ENCODE measurements around the gene GALM. TPM values are rescaled to one million over a fixed set of nuclear protein-coding genes. Genes with fewer than 3 reads are reported as not detected.
"Not testable (repeated sequence)": the region's sequence is repeated elsewhere in the genome, so short reads cannot be mapped to it uniquely, and the experiment has no call there.

GALM gene
- total RNA-seq, 1 donor from 2014 or later, result 8.3 TPM

GRCh38 chr2:38697116-38697840 lies 31.4 kb downstream of the GALM start:
- no peak for TF ChIP-seq CTCF (conservative IDR thresholded peaks at IDR 0.05; ENCODE audit: low read depth, low read length)
- no peak for DNase-seq (ENCODE audit: low read depth)

GRCh38 chr2:38698467-38699003 lies 32.6 kb downstream of the GALM start:
- no peak for TF ChIP-seq CTCF (conservative IDR thresholded peaks at IDR 0.05; ENCODE audit: low read depth, low read length)
- no peak overlapping the region for H3K4me3 ChIP-seq (ENCODE audit: low read depth, low read length)
- no peak for DNase-seq (ENCODE audit: low read depth)

More at GRCh38 chr2:38697116-38697840, 31.4 kb downstream of the GALM start:
- no peak overlapping the region for H3K4me3 ChIP-seq (ENCODE audit: low read depth, low read length)

GRCh38 chr2:38700113-38700785 lies 34.3 kb downstream of the GALM start:
- DNase-seq (ENCODE audit: low read depth), result no peak
- no peak for TF ChIP-seq CTCF (conservative IDR thresholded peaks at IDR 0.05; ENCODE audit: low read depth, low read length)

GRCh38 chr2:38700881-38701458 lies 35.1 kb downstream of the GALM start:
- DNase-seq (ENCODE audit: low read depth), result no peak
- H3K4me3 ChIP-seq (ENCODE audit: low read depth, low read length), result no peak overlapping the region
- no peak for TF ChIP-seq CTCF (conservative IDR thresholded peaks at IDR 0.05; ENCODE audit: low read depth, low read length)

More at GRCh38 chr2:38700113-38700785, 34.3 kb downstream of the GALM start:
- no peak overlapping the region for H3K4me3 ChIP-seq (ENCODE audit: low read depth, low read length)

DNA sequence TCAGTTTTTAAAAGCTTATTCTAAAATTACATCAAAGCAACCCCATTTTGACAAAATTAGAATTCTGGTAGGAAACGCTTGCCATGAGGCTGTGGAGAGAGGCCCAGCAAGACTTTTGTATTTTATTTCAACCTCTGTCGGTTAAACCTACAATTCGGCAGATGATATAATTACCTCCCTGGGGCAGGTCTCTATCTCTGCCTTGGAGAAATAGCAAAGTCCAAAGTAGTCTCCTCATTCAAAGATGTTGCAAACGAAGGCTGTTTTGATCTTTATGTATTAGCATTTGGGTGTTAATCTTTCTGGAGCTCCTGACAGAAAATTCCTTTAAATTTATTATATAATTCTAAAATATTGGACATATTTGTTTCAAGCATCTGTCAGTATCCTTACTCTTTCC lies 35.6 kb downstream of the GALM start:
- TF ChIP-seq CTCF (conservative IDR thresholded peaks at IDR 0.05; ENCODE audit: low read depth, low read length), result no peak
- H3K4me3 ChIP-seq (ENCODE audit: low read depth, low read length), result no peak overlapping the region
- DNase-seq (ENCODE audit: low read depth), result no peak

GRCh38 chr2:38702413-38702812 lies 36.5 kb downstream of the GALM start:
- no peak overlapping the region for H3K4me3 ChIP-seq (ENCODE audit: low read depth, low read length)
- no peak for TF ChIP-seq CTCF (conservative IDR thresholded peaks at IDR 0.05; ENCODE audit: low read depth, low read length)
- DNase-seq (ENCODE audit: low read depth), result no peak

DNA sequence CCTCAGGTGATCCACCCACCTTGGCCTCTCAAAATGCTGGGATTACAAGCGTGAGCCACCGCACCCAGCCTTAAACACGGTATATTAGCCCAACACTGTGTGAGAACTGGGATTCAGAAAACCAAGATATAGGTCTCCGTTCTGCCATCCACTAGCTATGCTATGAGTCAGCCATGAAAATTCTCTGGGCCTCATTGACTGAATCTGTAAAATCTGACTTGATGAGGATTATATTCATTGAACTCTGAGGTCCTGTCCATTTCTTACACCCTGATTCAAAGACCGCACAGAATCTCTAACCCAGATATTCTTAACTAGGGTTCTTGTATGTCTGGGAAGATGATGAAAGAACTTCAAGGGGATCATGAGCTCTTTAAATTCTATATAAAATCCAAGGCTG lies 37.4 kb downstream of the GALM start:
- H3K4me3 ChIP-seq (ENCODE audit: low read depth, low read length); DNase-seq (ENCODE audit: low read depth): not testable (repeated sequence)

Data from epithelial cell of proximal tubule (primary cell).